ENCODE data around the gene LDLRAD3.

LDLRAD3 gene

GRCh38 chr11:36109850-36110606 is 166.2 kb downstream of the LDLRAD3 start:
- DNase-seq, result no peak

GRCh38 chr11:36110668-36111410 is 167.0 kb downstream of the LDLRAD3 start:
- DNase-seq, result no peak

GRCh38 chr11:36114095-36114494 is 170.2 kb downstream of the LDLRAD3 start:
- no peak for DNase-seq

GRCh38 chr11:36115378-36115801 is 171.5 kb downstream of the LDLRAD3 start:
- no peak for DNase-seq

GRCh38 chr11:36116161-36116560 is 172.3 kb downstream of the LDLRAD3 start:
- DNase-seq, result no peak

GRCh38 chr11:36118084-36118483 is 174.2 kb downstream of the LDLRAD3 start:
- no peak for DNase-seq

DNA sequence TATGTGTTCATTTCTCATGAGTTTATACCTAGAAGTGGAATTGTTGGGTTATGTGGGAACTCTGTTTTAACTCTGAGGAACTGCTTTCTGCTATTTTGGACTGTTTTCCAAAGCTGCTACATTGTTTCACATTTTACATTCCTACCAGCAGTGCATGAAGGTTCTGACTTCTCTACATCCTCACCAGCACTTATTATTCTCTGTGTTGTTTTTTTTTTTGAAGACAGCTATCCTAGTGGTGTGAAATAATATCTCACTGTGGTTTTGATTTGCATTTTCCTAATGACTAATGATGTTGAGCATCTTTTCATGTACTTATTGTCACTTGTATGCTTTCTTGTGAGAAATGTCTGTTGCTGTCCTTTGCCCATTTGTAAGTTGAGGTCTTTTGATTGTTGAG is 175.4 kb downstream of the LDLRAD3 start:
- DNase-seq, result no peak

DNA sequence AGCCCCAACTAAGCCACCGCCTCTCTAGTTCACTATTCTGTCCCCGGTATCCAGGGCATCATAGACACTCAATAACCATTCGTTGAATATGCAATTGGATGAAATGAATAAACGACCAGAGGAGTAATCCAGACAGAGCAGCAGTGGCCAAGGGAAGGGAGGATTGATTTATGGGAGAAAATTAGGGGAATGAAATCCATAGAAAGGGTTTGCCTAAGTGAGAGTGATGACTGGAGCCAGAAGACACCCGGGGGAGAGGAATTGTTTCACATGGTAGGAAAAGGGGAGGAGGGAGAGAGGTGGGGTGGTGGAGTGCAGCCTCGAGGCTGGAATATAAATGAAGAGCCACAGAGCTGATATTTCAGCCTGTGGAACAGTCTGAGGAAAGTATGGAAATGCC is 177.2 kb downstream of the LDLRAD3 start:
- no peak for DNase-seq

GRCh38 chr11:36122671-36123070 is 178.8 kb downstream of the LDLRAD3 start:
- DNase-seq, result no peak

DNA sequence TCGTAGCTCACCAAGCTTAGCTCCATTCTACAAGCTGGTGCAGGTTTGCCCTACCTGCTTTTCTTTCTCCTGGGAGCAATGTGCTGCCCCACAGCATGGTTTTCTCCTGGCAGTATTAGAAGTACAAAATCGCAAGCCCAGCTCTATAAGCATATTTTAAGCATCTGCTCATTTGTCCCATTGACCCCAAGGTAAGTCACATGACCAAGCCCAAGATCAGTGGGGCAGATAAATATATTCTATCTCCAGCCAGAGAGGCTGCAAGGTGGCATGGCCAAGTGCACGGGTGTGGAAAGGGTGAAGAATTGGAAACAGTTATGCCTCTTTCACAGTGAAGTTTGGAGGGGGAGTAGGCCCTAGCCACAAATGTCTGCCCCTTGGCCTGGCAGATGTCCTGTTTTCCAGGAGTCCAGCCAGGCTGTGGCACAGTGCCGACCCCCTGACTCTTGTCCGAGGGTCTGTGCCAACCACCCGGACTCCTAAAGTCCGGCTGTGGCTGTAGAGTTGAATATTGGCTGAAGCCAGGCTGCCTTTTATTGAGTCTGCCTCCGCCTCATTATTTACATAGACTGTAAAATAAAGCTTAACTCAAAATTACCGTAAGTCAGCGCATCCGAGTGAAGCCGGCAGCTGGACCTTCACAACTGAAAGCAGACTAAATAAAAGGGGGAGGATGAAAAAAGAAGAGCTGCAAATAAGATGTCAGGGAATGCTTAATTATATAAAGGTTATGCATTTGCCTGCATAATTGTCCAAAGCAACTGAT is 179.7 kb downstream of the LDLRAD3 start:
- no peak for DNase-seq

- DNase-seq, result no peak
These were observed 182.8 kb downstream of the LDLRAD3 start for GRCh38 chr11:36126678-36127077.

DNA sequence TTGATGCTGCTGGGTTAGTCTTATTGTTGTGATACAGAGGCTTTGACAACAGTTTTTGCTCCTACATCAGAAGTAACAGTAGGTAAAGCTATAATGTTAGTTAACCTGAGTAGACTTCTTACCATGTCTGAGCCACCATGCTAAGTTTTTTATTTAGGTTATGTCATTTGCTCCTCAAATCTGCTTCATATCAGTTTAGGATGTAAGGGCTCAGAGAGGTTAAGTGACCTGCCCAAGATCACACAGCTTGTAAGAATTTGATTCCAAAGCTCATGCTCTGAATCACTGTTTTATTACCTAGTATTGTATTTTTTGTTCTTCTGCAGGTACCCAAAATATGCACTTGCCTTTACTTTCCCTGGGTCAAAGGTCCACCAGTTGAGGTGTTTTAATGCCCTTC is 183.7 kb downstream of the LDLRAD3 start:
- DNase-seq, result no peak

GRCh38 chr11:36129955-36130354 is 186.1 kb downstream of the LDLRAD3 start:
- no peak for DNase-seq

GRCh38 chr11:36130401-36130800 is 186.5 kb downstream of the LDLRAD3 start:
- DNase-seq, result no peak

DNA sequence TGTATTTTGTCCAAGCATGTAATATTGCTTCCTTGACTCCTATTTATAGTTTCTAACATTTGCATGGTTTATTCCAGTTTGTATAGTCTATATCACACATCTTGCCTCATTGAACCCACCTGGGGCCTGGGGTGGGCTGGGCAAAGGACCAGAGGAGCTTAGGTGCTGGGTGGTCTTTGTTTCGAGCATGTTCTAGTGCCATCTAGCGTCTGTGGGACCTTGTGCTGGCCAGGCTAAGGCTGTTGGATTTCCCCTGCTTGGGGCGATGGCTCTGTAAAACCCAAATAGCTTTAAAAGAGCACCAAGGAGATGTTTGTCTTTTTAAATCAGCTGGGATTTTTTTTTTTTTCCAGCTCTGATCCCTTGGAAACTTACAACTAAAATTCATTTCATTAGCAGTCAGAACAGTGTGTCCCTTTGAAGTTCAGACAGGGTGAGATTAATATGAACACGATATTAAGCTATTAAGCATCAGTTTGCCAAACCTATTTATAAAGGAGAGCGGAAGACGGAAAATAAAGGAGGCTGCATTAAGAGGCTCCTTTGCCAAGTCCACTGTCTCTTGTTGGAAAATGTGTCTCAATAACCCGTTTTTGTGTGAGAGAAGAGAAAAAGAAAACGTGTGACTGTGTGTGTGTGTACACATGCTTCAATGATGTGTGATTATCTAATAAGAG is 188.0 kb downstream of the LDLRAD3 start:
- no peak for DNase-seq

- DNase-seq, result no peak
These were observed 189.1 kb downstream of the LDLRAD3 start for GRCh38 chr11:36132940-36133339.

DNA sequence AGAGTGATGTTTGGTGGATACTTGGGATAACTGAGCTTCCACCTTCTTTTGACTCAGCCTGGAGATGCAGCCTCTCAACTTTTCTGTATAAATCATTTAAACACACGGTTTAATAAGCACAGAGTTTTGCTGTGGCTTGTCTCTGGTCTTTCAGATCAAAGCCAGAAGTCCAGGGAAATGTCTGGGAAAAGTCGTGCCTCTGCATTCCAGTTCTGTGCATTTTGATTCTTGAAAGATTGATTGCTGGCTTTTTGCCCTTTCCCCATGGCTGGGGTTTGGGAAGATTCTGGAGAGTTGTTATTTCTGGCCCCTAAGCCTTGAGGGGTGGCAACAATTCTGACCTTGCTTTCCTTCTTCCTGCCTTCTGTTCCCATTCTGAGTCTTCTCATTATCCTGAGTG is 191.2 kb downstream of the LDLRAD3 start:
- no peak for DNase-seq

GRCh38 chr11:36139767-36140166 is 195.9 kb downstream of the LDLRAD3 start:
- no peak for DNase-seq

DNA sequence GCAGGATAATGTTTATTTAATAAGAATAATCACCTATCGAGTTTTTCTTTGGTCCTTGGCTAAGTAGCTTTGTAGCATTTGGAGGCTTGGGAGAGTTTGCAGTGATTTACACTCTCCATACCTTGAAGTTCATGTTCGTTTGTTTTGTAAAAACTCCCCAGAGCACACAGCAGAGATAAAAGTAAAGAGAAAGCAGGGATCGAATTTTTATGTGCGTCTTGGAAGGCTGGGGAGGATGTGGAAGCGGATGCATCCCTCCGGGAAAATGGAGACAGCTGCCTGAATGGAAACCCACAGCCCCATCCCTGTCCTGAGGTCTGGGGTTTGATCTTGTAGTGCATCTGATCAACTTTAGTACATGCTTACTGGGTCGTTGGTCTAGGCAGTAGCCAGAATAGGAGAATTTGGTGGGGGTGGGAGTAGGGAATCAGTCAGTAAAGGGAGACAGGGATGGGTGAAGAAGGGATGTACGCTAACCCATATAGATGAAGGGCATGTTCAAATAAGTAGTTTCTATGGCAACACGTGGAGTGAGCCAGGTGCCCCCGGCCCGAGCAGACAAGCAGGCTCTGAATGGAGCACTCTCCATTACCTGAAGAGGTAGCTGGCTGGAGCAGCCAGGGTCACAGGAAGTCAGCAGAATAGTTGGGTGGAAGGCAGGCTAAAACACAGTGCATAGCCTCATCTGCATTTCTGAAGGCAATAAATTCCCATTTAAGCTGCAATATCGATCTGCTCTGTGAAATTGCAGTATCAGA is 197.5 kb downstream of the LDLRAD3 start:
- DNase-seq, result no peak

- no peak for DNase-seq
These were observed 198.1 kb downstream of the LDLRAD3 start for GRCh38 chr11:36141956-36142355.

DNA sequence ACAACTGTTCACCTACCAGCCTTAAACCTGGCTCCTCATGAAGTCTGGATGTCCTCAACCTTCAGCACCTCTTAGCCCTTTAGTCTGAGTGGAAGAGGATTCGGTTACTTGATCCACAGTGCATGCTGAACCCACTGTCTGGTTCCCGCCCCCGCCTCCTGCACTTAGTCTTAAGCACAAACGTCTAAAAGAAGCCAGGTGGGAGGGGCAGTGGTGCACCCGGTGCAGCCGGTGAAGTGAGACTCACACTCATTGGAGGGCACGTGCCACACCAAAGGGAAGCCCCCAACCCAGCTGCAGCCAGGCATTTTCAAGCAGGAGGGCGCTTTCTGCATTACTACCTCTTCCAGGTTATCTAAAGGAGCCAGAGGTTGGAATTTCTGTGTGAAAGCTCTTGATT is 198.6 kb downstream of the LDLRAD3 start:
- DNase-seq, result no peak

DNA sequence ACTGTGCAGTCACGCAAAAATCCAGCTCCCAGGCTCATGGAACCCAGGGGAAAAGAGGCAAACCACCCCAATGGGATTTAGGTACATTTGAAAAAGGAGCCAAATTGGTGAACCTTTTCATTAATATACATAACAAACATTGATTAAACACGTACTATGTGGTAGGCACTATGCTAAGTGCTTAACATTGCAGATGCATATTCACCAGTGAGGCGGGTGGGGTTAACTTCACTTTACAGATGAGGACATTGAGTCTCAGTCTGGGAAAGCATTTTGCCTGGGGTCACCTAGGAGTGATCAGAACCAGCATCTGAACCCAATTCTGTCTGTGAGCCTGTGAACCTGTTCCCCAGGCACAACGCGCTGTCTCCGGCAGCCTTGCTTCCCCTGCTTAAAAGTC is 199.0 kb downstream of the LDLRAD3 start:
- DNase-seq, result no peak
